ENCODE measurements around the gene PPP1R3C. TPM values are rescaled to one million over a fixed set of nuclear protein-coding genes. Genes with fewer than 3 reads are reported as not detected.

The PPP1R3C gene
- total RNA-seq, 1 donor = 57.0 TPM

DNA sequence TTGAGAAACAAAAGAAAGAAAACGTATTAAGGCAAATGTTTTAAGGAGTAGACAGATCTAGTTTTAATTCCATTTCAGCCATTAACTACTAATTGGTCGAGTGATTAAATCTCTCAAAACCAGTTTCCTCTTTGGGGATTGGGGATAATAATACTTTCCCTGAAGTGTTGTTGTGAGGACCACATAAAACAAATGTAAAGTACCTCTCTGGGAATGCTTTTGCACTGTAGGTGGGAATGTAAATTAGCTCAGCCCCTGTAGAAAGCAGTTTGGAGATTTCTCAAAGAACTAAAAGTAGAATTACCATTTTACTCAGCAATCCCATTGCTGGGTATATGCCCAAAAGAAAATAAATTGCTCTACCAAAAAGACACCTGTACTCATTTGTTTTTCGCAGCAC, 36.0 kb upstream of the PPP1R3C start:
- no peak for DNase-seq (ENCODE audit: low read depth)
- TF ChIP-seq, protein P1, sequence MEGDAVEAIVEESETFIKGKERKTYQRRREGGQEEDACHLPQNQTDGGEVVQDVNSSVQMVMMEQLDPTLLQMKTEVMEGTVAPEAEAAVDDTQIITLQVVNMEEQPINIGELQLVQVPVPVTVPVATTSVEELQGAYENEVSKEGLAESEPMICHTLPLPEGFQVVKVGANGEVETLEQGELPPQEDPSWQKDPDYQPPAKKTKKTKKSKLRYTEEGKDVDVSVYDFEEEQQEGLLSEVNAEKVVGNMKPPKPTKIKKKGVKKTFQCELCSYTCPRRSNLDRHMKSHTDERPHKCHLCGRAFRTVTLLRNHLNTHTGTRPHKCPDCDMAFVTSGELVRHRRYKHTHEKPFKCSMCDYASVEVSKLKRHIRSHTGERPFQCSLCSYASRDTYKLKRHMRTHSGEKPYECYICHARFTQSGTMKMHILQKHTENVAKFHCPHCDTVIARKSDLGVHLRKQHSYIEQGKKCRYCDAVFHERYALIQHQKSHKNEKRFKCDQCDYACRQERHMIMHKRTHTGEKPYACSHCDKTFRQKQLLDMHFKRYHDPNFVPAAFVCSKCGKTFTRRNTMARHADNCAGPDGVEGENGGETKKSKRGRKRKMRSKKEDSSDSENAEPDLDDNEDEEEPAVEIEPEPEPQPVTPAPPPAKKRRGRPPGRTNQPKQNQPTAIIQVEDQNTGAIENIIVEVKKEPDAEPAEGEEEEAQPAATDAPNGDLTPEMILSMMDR (IDR thresholded peaks at IDR 0.05; ENCODE audit: insufficient read depth, low read depth, low read length) = no peak
- no peak overlapping the region for H3K4me3 ChIP-seq (ENCODE audit: low read depth, low read length)

DNA sequence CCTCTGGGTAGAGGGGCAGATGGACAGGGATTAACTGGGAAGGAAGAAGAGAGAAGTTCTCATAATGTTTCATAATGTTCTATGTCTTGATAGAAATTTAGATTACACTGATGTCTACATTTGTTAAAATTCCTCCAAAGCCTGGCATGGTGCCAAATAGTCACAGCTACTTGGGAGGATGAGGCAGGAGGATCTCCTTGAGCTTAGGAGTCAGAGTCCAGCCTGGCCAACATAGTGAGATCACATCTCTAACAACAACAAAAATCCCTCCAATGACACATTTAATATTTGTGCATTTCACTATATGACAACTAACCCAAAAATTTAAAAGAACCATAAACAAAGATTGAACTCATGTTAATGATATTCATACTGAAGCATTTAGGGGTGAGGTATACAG, 33.0 kb upstream of the PPP1R3C start:
- peak; percentile 33 for DNase-seq (ENCODE audit: low read depth)
- no peak overlapping the region for H3K4me3 ChIP-seq (ENCODE audit: low read depth, low read length)
- TF ChIP-seq, protein P1 (IDR thresholded peaks at IDR 0.05; ENCODE audit: insufficient read depth, low read depth, low read length) = no peak

DNA sequence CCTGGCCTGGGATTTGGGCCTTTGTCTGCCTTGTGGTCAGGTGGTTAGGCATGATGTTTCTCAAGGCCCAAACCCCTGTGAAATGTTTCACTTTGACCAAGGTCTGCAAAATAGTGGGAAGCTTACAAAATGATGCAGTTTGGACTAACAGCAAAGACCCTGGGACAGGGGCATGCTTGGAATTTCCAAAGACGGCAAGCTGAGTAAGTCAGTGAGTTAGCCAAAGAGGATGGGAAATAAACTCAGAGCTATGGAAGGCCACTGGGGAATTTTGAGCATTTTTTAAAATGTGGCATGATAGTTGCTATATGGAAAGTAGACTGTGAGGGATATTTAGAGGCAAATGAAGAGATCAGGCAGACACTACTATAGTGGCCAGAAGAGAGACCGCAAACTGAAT, 31.6 kb upstream of the PPP1R3C start:
- TF ChIP-seq, protein P1 (IDR thresholded peaks at IDR 0.05; ENCODE audit: insufficient read depth, low read depth, low read length) = no peak
- H3K4me3 ChIP-seq (ENCODE audit: low read depth, low read length) = no peak overlapping the region
- no peak for DNase-seq (ENCODE audit: low read depth)

DNA sequence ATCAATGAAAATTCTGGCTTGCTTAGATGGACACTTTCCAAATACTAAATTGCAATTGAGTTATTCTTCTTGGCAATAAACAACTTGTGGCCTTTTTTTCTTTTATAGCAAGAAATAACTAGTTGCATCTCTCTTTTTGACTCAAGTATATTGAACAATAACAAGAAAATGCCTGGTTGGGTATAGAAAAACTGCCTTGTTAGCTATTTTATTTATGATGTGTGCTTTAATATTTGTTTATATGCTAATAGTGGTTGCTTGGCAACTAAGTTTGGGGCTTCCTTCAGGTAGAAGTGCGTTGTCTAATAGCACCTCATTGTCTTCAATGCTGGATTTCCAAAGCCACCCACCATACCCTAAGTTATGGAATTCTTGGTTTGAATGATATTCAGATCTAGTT, 30.1 kb upstream of the PPP1R3C start:
- no peak for DNase-seq (ENCODE audit: low read depth)
- H3K4me3 ChIP-seq (ENCODE audit: low read depth, low read length) = no peak overlapping the region
- TF ChIP-seq, protein P1 (IDR thresholded peaks at IDR 0.05; ENCODE audit: insufficient read depth, low read depth, low read length) = no peak

DNA sequence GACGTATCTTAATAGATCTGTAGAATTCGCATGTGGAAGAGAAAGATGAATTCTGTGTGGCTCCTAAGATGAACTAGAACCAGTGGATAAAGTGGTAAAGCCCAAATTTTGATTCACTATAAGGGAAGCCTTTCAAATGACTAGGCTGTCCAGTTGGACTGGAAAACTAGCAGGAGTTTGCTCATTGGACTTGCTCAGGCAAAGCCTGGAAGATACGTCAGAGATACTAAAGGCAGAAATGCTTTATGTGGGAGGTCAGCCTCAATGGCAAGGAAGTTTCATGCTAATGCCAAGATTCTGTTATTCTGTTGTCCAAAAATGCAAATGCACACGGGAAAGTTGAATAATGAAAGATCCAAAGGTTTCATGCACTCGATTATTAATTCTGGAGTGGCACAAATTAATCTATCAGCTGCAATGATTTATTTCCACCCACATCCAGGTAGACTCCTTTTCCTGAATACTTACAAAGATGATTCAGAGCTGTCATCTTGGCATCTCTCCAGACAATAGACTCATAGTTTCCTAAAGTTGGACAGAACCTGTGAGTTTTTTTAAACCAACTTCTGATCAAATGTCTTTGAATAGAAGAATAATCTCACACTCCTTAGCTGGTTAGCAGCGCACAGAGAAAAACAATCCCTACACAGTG, 20.5 kb upstream of the PPP1R3C start:
- no peak overlapping the region for H3K4me3 ChIP-seq (ENCODE audit: low read depth, low read length)
- peak; percentile 34 for DNase-seq (ENCODE audit: low read depth)
- TF ChIP-seq, protein P1 (IDR thresholded peaks at IDR 0.05; ENCODE audit: insufficient read depth, low read depth, low read length) = no peak

GRCh38 chr10:91652364-91652763, 19.5 kb upstream of the PPP1R3C start:
- TF ChIP-seq, protein P1 (IDR thresholded peaks at IDR 0.05; ENCODE audit: insufficient read depth, low read depth, low read length) = no peak
- no peak overlapping the region for H3K4me3 ChIP-seq (ENCODE audit: low read depth, low read length)
- peak; percentile 88 for DNase-seq (ENCODE audit: low read depth)

- no peak for DNase-seq (ENCODE audit: low read depth)
- no peak overlapping the region for H3K4me3 ChIP-seq (ENCODE audit: low read depth, low read length)
- TF ChIP-seq, protein P1 (IDR thresholded peaks at IDR 0.05; ENCODE audit: insufficient read depth, low read depth, low read length) = peak; percentile 47
Measured at GRCh38 chr10:91643700-91644099, 10.8 kb upstream of the PPP1R3C start.

Data from fibroblast of villous mesenchyme (primary cell).